ENCODE measurements around the gene SCN4A. TPM values are rescaled to one million over a fixed set of nuclear protein-coding genes. Genes with fewer than 3 reads are reported as not detected.
A peak's percentile ranks its signal among the peaks of the same experiment; 100 is the strongest.

Gene SCN4A
- total and polyA plus RNA-seq, 2 of the 13 experiments (the other 11 are each of a cell fraction or from before 2014, with no cell fraction given), result 0.02 to 0.03 TPM

DNA sequence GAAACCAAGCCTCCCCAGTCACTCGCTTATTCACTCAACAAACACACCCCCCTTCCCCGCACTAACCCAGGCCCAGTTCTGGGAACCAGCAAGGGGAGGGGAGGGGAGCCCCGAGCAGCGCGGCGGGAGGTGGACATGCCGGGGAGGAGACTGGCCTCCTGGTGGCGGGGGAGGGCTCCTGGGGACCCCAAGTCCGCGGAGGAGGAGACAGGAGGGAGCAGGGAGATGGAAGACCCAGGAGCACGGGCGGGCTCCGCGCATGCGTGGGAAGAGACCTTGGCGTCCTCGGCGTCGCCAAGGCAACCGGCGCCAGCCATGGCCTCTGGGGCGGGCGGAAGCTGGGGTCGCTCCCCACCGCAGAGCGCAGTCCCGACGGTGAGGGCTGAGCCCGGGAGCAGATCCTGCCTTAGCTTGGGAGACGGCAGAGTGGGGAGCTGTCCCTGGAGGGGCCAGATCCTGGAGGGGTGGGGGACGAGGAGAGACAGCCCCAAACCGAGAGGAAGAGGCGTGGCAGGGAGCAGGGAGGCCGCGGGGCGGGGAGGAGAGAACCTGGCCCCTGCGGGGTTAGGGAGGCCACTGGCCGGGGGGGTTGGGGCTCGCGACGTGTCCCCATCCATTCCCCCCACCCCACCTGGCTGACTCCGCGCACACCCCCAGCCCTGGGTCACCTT is 25.5 kb upstream of the SCN4A start, which contains the start of gene PRR29 (continued):
- TF ChIP-seq, protein P1, sequence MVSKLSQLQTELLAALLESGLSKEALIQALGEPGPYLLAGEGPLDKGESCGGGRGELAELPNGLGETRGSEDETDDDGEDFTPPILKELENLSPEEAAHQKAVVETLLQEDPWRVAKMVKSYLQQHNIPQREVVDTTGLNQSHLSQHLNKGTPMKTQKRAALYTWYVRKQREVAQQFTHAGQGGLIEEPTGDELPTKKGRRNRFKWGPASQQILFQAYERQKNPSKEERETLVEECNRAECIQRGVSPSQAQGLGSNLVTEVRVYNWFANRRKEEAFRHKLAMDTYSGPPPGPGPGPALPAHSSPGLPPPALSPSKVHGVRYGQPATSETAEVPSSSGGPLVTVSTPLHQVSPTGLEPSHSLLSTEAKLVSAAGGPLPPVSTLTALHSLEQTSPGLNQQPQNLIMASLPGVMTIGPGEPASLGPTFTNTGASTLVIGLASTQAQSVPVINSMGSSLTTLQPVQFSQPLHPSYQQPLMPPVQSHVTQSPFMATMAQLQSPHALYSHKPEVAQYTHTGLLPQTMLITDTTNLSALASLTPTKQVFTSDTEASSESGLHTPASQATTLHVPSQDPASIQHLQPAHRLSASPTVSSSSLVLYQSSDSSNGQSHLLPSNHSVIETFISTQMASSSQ (IDR thresholded peaks at IDR 0.05; ENCODE audit: low read depth), result no peak
- TF ChIP-seq, protein P1 (CRISPR knock-in tag; IDR thresholded peaks at IDR 0.05; ENCODE audit: borderline replicate concordance), result no peak
- TF ChIP-seq BCL3 (CRISPR knock-in tag; IDR thresholded peaks at IDR 0.05) (peak; percentile 65), ATF7-NPFF (CRISPR knock-in tag; IDR thresholded peaks at IDR 0.05; ENCODE audit: low read depth) (0 out of 2 replicates have a peak, but pooled peaks have one; percentile 50), ZNF414 (CRISPR knock-in tag; IDR thresholded peaks at IDR 0.05) (no peak), SNAPC2 (CRISPR knock-in tag; IDR thresholded peaks at IDR 0.05) (no peak), MTERF4 (CRISPR knock-in tag; IDR thresholded peaks at IDR 0.05) (0 out of 2 replicates have a peak, but pooled peaks have one; percentile 46), PHF21A (CRISPR knock-in tag; IDR thresholded peaks at IDR 0.05) (no peak), KLF12 (CRISPR knock-in tag; IDR thresholded peaks at IDR 0.05; ENCODE audit: borderline replicate concordance) (no peak), DMAP1 (CRISPR knock-in tag; IDR thresholded peaks at IDR 0.05) (no peak), XBP1 (CRISPR knock-in tag; IDR thresholded peaks at IDR 0.05) (no peak), ZNF597 (CRISPR knock-in tag; IDR thresholded peaks at IDR 0.05) (no peak), HNF4A (CRISPR knock-in tag; IDR thresholded peaks at IDR 0.05) (no peak), SMAD9 (CRISPR knock-in tag; IDR thresholded peaks at IDR 0.05) (no peak), RBM22 (optimal IDR thresholded peaks at IDR 0.05; ENCODE audit: low read length) (peak; percentile 72), ZBTB26 (CRISPR knock-in tag; IDR thresholded peaks at IDR 0.05; ENCODE audit: borderline replicate concordance) (no peak; the same call in 1 of the 2 replicates), ELF1 (CRISPR knock-in tag; IDR thresholded peaks at IDR 0.05) (peak; percentile 64)
- TF ChIP-seq, protein P2, sequence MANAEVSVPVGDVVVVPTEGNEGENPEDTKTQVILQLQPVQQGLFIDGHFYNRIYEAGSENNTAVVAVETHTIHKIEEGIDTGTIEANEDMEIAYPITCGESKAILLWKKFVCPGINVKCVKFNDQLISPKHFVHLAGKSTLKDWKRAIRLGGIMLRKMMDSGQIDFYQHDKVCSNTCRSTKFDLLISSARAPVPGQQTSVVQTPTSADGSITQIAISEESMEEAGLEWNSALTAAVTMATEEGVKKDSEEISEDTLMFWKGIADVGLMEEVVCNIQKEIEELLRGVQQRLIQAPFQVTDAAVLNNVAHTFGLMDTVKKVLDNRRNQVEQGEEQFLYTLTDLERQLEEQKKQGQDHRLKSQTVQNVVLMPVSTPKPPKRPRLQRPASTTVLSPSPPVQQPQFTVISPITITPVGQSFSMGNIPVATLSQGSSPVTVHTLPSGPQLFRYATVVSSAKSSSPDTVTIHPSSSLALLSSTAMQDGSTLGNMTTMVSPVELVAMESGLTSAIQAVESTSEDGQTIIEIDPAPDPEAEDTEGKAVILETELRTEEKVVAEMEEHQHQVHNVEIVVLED (CRISPR knock-in tag; IDR thresholded peaks at IDR 0.05; ENCODE audit: borderline replicate concordance), result 0 out of 2 replicates have a peak, but pooled peaks have one; percentile 39

Data from HepG2 (cell line).